Lower leg skin (tissue), 3 donors: ENCODE data around the gene NTRK3.

Experiments
- CTCF ChIP-seq, 3 donors: fragments of 450-650 bp; IDR thresholded peaks; one replicate each; pipeline ENCODE4 v1.5.1; 2016; ENCODE audit warnings: antibody characterized with exemption in 3 of 3, mild to moderate bottlenecking in 3 of 3, moderate library complexity in 2 of 3
- POLR2A ChIP-seq, 2 donors: fragments of 450-650 bp; IDR thresholded peaks; one replicate each; pipeline ENCODE4 v1.6.1; 2016 to 2017; ENCODE audit warnings: antibody characterized with exemption in 2 of 2, mild to moderate bottlenecking in 1 of 2, moderate library complexity in 1 of 2

GRCh38 chr15:88077296-88078020 lies 179.1 kb downstream of the NTRK3 start:
- TF ChIP-seq CTCF (IDR thresholded peaks at IDR 0.05) (no peak), POLR2A (IDR thresholded peaks at IDR 0.05) (no peak)
